NCI-H510A (cell line): ENCODE data around the gene IGFN1.
"Not testable (repeated sequence)": the region's sequence is repeated elsewhere in the genome, so short reads cannot be mapped to it uniquely, and the experiment has no call there.

Experiments
- DNase-seq: peaks from one replicate; lab custom pipeline; 2025; lab: John Stamatoyannopoulos, UW

The IGFN1 gene

GRCh38 chr1:201250326-201251011, 59.8 kb downstream of the IGFN1 start:
- peak; percentile 26 for DNase-seq

- no peak for DNase-seq
Measured at GRCh38 chr1:201251411-201251810, 60.8 kb downstream of the IGFN1 start.

- no peak for DNase-seq
Measured at GRCh38 chr1:201251851-201252430, 61.3 kb downstream of the IGFN1 start.

GRCh38 chr1:201252944-201253371, 62.3 kb downstream of the IGFN1 start:
- DNase-seq = no peak

GRCh38 chr1:201253411-201253810, 62.8 kb downstream of the IGFN1 start:
- peak; percentile 57 for DNase-seq

GRCh38 chr1:201253906-201254624, 63.4 kb downstream of the IGFN1 start:
- no peak for DNase-seq

- DNase-seq = no peak
Measured at GRCh38 chr1:201254625-201255478, 64.2 kb downstream of the IGFN1 start.

GRCh38 chr1:201255479-201256362, 65.1 kb downstream of the IGFN1 start:
- no peak for DNase-seq

GRCh38 chr1:201258132-201258531, 67.5 kb downstream of the IGFN1 start:
- not testable (repeated sequence) for DNase-seq

GRCh38 chr1:201258763-201259230, 68.2 kb downstream of the IGFN1 start:
- no peak for DNase-seq

GRCh38 chr1:201259476-201260235, 69.0 kb downstream of the IGFN1 start:
- DNase-seq = no peak

- DNase-seq = no peak
Measured at GRCh38 chr1:201260236-201260590, 69.6 kb downstream of the IGFN1 start.

GRCh38 chr1:201260648-201261311, 70.2 kb downstream of the IGFN1 start:
- no peak for DNase-seq

- DNase-seq = no peak
Measured at GRCh38 chr1:201261771-201262547, 71.3 kb downstream of the IGFN1 start.

- DNase-seq = no peak
Measured at GRCh38 chr1:201262963-201263608, 72.5 kb downstream of the IGFN1 start.

- no peak for DNase-seq
Measured at GRCh38 chr1:201264072-201264471, 73.4 kb downstream of the IGFN1 start.

GRCh38 chr1:201264554-201264953, 73.9 kb downstream of the IGFN1 start:
- DNase-seq = no peak

GRCh38 chr1:201265756-201266155, 75.1 kb downstream of the IGFN1 start:
- no peak for DNase-seq

- no peak for DNase-seq
Measured at GRCh38 chr1:201266276-201266675, 75.7 kb downstream of the IGFN1 start.
